HG03571 (cell line): Measurements from ENCODE around the gene PSTPIP2.
"Not testable (repeated sequence)": the region's sequence is repeated elsewhere in the genome, so short reads cannot be mapped to it uniquely, and the experiment has no call there.

Experiments
- ATAC-seq: cut with Tn5 transposase; IDR thresholded peaks from one replicate; pipeline ENCODE4 v1.9.1; 2021; ENCODE audit not compliant: unreplicated experiment

The PSTPIP2 gene

DNA sequence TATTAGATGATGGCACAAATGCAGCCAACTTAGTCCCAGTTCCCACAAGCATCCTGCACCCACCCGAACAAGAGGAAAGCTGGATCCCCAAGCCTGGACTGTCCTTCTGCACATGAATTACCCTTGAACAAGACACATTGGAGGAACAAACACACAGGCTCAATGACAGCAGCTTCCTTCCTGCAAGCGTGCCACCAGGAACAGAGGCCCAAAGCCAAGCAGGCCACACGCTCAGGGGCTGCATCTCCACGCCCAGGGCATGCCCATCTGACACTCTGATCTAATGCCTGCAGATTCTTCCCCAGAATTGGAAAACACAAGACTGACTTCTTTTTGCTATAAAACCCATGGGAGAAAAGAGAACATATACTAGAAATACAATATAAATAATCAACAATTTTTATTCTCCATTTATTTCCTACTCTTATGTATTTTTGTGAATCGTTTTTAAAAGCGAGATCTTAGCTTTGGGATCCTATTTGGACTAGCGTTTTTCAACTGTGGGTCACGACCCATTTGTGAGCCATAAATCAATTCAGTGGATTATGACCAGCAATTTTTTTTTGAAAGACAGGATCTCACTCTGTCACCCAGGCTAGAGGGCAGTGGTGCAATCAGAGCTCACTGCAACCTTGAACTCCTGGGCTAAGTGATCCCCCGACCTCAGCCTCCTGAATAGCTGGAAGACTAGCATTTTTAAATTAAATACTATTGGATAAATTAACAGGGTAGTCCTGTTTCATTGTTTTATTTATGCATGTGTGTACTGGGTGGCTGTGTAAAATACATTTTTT, 34.4 kb downstream of the PSTPIP2 start:
- ATAC-seq: no peak

DNA sequence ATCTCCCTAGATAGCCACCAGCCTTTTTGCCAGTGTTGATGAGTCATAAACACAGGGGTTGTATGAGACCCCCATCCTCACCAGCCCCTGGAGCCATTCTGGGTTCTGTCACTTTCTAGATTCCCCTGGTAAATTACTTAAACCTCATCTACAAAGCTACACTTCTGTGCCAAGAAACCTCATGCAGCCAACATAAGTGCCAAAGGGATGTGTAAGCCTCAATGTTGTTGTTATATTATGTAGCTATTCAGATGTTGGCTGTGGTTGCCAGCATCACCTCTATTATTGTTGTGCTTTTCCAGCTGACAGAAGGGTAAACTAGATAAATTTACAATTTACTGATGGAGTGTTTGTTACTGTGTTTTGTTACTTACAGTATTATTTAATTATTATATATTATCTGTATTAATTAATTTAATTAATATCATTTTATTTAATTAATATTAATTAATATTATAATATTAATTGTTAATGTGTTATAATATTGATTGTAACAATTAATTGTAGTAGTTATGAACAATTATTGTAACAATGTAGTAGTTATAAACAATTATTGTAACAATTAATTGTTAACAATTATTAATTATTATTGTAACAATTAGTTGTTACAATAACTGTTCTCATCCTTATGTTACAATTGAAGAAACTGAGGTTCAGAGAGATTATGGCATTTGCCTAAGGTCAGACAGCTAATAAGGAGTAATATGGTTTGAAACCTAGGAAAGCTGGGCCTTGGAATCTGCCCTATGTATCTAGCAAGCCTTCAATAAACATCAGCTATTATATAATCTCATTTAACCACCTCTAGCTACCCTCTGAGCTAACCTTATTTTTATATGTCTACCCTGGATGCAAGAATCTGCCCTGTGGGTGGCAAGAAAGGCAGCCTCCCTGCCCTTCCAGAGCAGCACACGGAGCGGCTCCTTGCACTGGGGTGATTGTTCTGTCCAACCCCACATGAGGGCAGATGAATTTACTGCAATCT, 36.1 kb downstream of the PSTPIP2 start:
- ATAC-seq: no peak

DNA sequence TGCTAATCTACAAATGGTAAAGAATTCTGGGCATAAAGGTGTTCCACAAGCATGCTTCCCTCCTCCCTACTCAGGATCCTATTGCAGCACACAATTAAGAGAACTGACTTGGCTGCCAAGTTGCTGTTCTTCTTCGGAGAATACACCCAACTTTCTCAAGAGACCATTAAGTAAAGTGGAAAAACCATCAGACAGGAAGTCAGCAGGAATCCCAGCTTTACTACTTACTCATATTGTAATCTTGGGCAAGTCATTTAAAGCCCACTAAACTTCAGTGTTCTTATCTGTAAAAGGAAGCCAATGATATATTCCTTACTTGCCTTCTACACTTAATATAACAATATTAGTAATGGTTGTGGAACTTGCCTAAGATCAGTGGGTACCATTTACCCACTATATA, 37.8 kb downstream of the PSTPIP2 start:
- ATAC-seq: no peak

DNA sequence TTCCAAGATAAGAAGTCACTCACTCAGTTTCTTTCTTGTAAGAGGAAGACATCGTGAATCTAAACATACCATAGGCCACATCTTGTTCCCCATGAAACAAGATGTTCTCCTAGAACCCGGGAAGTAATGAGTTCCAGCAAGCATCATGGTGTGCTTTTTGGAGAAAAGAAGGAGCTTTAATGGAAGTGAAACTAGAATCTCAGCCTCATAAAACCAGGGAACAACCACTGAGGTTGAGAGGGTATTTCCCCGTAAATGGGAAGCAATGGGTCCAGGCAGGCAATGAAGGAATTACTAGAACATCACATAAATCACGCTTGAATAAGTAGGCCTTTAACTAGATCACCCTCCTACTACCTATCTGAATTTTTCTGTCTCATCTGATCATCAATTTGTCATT, 40.3 kb downstream of the PSTPIP2 start:
- ATAC-seq: no peak

DNA sequence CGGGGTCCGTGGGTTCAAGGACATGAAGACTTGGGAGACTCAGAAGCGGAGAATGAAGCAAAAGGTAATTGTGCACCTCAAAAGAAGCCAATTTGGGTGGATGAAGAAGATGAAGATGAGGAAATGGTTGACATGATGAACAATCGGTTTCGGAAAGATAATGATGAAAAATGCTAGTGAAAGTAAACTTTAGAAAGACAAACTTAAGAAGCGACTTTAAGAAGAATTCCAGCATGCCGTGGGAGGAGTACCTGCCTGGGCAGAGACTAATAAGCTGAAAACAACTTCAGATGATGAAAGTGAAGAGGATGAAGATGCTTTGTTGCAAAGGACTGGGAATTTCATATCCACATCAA, 43.5 kb downstream of the PSTPIP2 start:
- ATAC-seq: no peak

DNA sequence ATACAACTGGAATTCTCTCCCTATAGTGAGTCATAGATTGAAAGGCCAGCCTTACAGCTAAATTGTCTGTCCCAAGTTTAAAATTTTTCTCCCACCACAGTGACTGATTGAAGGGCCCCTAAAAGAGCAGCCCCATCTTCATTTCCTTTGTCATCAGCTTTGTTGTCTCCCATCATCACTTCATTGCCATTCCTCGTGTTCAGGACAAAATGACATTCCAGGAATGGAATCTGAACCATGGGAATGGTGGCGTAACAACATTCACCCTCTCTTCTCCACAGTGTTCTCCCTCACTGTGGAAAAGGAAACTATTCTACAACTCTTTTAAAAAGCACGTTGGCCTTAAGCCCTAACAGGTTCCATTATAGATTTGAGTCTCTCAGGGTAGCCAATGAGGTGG, 52.1 kb downstream of the PSTPIP2 start:
- ATAC-seq: no peak

DNA sequence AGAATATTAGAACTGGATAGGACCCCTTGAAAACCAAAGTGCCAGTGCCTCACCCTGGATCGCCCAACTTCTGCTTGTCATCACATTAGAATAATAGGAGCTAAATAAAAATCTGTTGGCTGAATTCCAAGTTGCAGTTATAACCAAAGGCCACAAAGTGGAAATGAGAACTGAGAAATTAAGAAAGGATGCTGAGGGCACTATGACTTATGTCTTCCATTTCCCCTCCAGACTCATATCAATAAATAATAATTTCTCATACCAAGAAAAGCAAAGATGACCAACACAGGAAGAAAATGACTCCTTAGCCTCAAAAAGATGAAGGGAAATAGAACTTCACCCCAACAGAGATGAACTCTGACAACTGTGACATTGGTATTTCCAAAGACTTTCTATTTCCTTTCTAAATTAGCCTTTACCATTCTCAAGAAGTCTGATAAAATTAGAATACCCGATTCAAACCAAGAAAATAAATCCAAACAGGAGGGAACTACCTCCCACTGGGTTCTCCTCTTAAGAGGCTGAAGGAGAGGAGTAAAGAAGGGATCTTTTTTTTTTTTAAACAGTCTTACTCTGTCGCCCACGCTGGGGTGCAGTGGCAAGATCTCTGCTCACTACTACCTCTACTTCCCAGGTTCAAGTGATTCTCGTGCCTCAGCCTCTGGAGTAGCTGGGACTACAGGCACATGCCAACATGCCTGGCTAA, 58.4 kb downstream of the PSTPIP2 start:
- peak; percentile 71 for ATAC-seq

DNA sequence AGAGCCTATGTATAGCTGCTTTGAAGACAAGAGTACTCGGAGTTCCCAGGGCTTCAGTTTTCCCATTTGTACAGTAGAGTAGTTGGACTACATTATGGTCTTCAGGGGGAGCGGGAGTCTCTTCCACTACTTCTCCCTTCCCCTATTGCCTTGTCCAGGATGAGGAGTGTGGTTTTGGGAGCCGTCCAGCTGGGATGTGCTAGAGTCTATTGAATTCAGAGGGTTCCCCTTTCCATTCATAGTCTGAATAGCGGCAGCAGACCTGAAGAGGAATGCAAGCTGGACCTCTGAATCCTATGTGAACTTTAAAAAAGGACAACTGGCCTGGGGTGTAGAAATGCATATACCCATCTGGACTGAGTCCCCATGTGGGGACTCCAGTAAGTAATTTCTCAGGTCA, 61.4 kb downstream of the PSTPIP2 start:
- no peak for ATAC-seq

DNA sequence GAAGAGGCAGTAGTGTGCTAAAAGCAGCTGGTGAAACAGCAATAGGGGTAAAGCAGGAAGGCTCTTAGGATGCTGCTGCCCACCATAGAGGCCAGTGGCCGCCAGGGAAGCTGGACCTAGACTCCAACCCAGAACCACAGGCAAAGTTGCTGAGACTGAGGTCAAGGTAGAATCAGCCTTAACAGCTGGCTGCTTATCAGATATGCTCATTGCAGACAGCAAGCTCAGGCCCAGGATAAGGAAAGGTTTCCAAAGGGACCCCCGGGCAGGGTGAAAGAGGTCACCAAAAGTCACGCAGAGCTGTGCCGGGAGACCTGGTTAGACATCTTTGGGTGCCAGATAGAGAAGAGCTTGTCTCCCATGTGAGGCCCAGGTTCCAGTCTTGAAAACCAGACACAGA, 62.0 kb downstream of the PSTPIP2 start:
- ATAC-seq: no peak

DNA sequence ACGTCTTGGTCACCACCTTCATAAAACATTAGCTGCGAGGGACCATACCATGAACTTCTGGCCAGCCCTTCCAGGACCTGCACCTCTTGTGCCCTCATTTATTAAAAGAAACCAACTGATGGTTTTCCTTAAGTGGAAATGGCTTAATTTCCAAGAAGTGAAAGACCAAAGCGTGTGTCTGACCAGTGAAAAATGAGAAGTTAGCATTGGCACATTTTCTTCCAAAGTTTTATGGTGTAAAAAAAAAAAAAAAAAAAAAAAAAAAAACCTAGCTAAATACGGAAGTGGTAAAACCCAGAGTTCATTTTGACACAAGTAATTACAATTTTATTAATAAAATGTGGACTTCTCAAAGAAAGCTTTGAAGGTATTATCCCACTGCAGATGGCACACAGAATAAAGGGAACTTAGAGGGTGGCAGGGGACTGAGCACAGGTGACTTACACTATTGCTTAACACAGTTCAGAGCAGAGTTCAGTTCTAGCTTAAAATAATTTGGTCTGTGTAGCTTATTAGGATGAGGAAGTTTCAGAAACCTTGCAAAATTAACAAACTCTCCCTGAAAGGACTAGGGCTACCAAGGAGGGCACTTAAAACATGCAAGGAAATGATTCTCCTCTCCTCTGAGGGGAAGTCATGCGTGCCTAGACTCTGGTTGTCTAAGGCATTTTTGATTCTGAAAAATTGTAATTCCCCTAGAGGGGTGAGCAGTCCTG, 62.8 kb downstream of the PSTPIP2 start:
- ATAC-seq: no peak

DNA sequence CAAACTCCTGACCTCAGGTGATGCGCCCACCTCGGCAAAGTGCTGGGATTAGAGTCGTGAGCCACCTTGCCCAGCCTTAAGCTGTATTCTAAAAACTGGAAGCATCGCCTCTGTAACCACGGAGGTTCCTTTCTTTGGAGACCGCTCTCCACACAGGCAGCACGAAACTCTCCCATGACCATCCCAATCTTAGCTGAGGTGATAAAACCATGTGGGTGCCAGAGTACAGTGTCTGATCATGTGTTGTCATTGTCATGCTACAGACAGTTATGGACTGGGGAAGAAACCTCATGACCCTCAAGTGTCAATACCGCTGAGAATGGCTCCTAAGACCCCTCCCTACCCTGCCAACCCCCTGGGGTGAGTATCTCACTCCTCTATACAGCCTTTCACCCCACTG, 63.5 kb downstream of the PSTPIP2 start:
- ATAC-seq: no peak

DNA sequence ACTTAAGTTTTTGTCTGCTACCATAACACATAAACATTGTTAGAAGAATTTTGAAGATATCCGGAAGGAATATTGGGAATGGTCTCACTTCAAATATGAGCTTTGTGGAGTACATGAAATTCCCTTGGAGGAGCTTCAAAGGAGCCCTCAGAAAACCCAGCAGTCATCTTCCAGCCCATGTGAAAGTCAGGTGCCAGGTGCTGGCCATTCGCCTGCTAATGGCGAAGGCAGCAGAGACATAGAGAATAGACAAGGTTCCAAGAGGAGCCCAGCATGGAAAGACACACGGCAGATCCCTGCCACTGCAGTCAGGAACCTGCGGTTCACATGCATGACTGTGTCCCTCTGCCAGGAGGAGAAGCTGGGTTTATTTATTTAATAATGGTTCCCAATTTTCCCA, 64.9 kb downstream of the PSTPIP2 start:
- no peak for ATAC-seq

DNA sequence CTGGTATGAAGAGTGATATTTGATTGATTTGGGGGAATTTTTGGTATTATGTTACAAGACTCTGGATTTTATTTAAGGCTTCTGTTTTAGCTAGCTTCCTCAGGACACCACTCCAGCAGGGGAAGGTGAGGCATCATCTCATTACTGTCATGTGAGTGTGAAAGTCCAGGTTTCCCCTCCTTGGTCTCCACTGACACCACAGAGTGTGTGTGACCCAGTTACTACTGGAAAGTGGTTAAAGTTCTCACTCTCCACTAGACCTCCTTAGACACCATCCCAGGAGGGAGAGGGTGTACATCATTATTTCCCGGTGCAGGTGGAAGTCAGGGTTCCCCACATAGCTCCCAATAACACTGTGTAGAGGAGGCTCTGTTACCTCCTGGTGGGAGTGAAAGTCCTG, 69.1 kb downstream of the PSTPIP2 start:
- ATAC-seq: no peak

DNA sequence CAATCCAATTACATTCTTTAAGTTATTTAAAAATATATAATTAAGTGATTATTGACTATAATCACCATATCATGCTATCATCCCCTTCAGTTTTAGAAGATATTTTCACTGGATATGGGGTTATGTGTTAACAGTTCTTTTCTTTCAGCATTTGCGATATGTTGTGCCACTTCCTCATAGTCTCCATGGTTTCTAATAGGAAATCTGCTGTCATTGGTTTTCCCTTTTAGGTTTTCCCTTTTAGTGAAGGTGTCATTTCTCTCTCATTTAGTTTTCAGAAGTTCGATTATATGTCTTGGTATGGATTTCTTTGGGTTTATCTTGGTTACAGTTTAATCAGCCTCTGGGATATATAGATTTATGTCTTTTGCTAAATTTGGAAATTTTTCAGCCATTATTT, 70.2 kb downstream of the PSTPIP2 start:
- no peak for ATAC-seq

DNA sequence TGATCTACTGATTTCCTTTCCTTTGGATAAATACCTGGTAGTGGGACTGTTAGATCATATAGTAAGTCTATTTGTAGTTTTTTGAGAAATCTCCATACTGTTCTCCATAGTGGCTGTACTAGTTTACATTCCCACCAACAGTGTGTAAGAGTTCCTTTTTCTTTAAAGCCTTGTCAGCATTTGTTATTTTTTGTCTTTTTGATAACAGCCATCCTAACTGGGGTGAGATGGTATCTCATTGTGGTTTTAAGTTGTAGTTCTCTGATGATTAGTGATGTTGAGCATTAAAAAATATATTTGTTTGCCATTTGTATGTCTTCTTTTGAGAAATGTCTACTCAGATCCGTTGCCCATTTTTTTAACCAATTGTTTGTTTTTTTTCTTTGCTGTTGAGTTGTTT, 71.0 kb downstream of the PSTPIP2 start:
- no peak for ATAC-seq

DNA sequence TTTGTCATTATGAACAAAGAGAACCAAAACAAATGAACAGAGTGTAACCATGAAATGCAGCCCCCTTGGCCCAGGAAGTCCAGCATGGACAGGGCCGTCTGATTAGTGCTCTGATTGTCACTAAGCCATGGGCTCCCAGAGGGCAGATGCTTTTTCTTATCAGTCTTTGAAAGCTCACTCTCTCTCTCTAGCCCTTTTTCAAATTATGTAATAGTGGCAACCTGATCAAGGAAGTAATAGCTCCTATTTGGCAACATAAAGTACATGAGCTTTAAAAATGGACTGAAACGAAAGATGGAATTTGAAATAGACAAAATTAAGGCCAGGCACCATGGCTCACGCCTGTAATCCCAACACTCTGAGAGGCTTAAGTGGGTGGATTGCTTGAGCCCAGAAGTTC, 72.5 kb downstream of the PSTPIP2 start:
- ATAC-seq: no peak

DNA sequence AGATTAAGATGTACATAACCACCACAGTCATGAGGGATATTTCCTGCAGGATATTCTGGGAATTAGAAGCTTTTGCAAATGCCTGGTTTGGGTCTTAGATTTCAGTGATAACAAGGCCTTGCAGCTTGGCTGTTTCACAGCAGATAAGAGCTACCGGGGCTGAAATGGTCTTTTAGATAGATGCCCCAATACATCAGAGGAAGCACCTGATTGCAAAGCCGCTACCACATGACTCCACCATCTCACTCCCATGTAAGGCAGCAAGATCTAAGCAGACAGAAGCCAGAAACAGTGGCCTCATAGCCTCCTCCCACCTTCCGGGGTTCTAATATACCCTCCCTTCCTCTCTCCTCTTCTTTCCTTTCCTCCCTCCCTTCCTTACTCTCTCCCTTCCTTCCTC, 73.8 kb downstream of the PSTPIP2 start:
- no peak for ATAC-seq

DNA sequence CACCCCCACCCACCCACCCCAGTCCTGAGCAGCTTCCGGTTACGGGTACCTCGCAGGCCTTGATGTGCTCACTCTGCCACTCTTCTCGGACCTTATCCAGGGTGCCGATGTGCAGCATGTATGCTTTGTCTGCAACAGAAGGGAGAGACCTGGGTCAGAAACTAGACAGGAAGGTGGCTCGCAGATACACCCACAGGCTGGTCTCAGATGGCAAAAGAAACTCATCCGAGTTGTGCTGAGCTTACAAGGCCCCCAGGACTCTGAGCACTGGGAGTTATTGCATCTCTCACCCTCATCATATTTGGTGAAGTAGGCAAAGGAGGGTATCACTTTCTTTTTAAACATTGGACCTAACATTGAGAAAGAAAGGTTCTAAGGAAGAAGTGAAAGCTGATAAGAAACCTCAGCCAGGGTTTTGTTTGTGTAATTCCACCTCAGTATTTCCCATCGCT, 74.3 kb downstream of the PSTPIP2 start:
- ATAC-seq: no peak

DNA sequence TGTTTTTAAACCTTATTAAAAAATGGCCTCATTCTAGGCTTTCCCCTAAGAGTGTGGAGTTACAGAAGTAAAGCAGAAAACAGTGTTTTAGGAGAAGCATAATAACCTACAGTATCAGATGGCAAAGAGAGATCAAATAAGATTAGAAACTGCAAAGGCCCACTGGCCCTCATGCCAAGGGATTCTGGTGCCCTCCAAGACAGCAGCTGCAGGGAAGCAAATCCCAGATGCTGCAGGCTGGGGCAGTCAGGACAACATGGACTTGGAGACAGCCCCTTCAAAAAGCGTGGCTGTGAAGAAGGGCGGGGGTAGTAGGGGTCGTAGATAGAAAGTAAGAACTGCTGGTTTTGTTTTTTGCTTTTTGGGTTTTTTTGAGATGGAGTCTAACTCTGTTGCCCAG, 76.6 kb downstream of the PSTPIP2 start:
- no peak for ATAC-seq

DNA sequence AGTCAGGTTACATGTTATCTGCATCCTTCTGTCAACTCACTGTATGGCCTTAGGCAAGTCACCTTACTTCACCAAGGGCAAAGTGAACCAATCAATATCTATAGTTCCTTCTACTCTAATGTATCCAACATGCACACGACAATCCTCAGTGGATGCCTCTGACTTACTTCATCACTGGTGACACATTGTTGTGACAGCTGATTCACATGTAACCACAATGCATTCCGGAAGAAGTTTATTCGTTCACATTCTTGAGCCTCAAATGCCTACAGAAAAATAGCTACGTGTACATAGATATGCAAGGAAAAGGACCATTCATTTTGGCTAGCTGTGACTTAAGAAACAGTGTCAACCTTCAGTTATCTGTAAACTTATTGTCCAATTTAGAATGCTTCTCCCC, 78.6 kb downstream of the PSTPIP2 start:
- no peak for ATAC-seq

DNA sequence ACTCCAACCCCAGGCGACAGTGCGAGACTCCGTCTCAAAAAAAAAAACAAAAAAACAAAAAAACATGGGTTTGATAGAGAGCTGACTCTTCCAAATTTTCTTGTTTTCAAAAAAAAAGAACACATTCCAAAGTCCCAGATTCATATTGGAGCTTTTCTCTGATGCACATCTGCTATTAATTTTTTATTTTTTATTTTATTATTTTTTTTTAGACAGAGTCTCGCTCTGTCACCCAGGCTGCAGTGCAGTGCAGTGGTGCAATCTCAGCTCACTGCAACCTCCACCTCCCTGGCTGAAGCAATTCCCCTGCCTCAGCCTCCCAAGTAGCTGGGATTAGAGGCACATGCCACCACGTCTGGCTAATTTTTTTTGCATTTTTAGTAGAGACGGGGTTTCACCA, 79.5 kb downstream of the PSTPIP2 start:
- not testable (repeated sequence) for ATAC-seq
